HL-60/S4 (cell line): ENCODE data around the gene HOXB4.

Experiments used
- in situ Hi-C: fragments of 300-500 bp; cut with MboI; formaldehyde crosslinking; loops from 2 replicates; pipeline ENCODE4 v1.14.3; 2022; ENCODE audit warnings: low sequenced_read_pairs

Gene HOXB4

DNA sequence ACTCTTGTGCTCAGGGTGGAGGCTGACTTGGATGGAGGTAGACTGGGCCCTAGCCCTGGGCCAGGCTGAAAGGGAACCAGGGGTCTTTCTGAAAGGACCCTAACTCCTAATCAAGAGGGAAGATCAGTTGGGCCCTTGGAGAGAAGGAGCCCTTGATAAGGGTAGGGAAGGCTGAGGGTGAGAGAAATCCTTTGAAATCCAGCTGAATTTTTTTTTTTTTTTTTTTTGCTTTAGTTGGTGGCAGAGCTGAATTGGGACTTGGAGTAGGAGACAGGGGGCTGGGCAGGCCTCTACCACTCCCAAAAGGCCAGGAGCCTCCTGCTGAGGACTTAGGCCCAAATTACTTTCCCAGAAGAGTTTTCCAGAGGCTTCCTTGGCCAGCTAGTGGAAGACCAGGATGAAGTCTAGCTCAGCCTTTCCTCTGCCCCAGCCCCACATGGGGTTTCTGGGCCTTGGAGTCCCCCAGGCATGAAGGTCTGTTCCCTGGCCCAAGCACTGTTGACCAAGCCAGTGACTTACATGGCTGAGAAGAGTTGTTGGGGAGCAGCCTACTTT, 12.5 kb upstream of the HOXB4 start:
- in situ Hi-C loops, result no loop called here

DNA sequence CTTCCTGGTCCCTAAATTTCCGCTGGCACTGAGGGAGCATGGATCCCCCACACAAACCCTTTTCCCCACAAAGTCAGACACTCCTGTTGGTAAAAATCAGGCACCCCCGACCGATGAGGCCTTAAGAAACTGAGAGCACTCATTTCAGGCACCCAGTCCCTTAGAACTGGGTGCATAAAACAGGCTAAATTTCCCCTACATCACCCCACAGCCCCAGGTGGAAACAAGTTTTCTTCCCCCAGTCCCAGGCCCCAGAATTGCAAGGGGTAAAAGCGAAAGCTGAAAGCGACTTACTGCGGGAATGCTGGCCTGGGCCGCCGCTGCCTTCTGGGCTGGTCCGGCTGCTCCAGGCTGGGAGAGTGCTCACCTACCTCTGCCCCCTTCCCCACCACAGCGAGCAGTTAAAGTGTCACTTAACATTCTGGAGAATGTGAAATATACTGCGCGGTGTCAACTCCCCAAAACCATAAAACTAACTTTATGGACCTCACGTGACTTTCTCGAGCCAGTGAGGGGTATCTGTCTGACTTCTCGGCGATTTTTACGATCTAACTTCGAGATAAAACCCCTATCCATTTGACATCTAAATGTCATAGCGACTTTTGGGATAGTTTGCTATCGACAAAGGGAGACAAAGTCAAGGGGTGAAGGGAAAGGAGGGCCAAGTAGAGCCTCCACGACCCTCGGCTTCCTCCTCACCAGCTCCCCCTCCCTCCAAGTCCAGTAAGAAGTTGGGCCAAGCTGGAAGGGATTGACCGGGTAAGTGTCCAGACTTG, 11.9 kb upstream of the HOXB4 start, which contains the start of gene HOXB3:
Gene HOXB3 (minus strand): TSS at position 411 of the 776 bp plus-strand sequence. CDS start 37,767 bp downstream, outside the sequence.
- in situ Hi-C loops, result no loop called here

DNA sequence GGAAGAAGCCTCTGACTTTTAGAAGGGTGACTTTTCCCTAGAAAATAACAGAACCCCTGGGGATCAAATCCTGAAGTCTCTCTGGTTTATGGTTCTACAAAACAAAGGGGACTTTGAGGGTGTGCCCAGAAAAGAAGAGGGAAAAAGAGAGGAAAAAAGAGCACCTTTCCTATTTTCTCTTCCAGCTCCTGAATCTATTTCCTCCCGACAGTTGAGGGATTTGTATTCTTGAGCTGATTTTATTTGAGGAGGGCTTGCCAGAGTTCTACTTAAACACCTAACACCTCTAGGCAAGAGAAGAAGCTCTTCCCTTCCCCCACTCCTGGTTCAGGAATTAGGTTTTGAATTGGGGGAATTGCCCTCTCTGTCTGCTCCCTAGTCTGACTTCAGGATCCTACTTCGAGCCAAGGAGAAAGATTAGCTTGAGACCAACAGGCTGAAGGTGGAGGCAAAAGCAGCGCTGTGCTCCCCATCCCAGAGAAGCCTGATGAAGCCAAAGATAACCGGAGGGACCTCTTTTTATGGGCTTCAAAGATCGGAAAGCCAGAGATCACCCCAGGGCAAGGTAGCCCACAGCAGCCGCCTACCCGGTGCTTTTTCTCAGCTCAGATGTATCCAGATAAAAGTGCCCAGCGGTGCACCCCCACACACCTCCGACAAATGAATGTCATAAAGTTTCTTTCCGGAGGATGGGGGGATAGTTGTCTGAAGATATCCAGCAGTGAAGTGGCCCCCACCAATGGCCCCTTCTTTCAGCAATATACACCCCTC, 11.1 kb upstream of the HOXB4 start:
- in situ Hi-C loops, result no loop called here

DNA sequence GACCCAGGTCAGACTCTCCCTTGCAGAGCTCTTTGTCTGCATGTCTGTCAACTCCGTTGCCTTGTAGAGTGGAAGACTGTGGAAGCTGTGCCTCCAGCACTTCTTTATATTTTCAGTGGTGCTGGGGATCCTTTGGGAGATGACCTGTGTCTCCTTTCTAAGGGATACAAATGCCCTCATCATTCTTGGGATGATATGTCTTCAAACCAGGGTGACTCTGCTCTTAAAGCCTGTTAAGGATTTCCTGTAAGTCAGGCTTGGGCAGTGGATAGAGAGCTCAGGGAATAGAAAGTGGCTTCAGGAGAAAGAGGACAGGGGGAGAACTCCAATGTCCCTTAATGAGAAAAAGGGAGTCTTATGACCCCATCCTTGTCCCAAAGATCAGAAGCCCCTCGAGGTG, 10.4 kb upstream of the HOXB4 start:
- in situ Hi-C loops, result no loop called here

DNA sequence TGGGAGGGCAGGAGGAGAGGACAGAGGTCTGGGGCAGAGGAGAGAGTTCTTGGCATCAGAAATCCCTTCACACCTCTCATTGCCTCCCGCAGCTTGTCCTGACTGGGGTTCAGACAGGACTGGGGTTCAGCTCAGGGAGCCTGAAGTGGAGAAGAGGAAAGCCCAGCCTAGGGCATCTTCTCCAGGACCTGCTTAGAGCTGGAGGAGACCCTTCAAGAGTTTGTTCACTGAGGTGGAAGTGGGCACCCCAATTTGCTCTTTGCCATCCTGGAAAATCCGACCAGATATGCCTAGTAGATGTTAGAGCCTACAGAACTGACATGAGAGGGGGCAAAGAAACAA, 9.9 kb upstream of the HOXB4 start:
- in situ Hi-C loops, result no loop called here

DNA sequence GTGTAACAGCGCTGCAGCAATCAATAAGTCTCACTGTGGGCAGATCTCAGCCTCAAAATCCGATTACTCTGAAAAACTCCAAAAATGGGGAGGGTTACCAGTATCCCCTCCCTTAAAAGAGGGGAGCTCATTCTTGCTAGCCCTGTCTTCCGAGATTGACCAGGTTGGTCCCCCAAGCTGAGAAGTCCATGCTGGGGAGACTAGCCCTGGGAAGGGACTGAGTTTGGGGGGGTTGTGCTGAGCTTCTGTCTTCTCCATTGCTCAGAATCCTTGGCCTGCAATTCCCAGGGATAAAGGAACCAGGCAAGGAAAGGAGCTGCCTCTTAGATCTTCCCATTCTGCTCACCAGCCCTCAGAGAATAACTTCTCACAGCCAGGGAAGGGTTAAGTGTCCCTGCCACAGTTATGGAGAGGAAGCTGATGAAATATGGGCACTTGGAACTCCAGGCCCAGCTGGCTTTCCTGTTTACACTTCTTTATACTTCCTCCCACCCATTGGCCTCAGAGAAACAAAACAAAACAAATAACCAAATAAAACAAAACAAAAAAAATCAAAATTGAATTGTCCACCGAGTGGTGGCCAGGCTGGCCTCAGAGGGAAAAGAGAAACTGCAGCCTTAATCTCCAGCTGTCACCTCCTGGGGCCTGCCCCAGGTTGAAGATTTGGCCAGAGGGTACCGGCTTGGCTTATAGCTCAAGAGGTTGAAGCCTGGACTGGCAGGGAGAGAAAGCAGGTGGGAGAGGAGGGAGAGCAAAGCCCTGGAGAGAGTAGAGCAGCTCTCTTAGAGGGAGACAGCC, 9.3 kb upstream of the HOXB4 start:
- in situ Hi-C loops, result no loop called here

DNA sequence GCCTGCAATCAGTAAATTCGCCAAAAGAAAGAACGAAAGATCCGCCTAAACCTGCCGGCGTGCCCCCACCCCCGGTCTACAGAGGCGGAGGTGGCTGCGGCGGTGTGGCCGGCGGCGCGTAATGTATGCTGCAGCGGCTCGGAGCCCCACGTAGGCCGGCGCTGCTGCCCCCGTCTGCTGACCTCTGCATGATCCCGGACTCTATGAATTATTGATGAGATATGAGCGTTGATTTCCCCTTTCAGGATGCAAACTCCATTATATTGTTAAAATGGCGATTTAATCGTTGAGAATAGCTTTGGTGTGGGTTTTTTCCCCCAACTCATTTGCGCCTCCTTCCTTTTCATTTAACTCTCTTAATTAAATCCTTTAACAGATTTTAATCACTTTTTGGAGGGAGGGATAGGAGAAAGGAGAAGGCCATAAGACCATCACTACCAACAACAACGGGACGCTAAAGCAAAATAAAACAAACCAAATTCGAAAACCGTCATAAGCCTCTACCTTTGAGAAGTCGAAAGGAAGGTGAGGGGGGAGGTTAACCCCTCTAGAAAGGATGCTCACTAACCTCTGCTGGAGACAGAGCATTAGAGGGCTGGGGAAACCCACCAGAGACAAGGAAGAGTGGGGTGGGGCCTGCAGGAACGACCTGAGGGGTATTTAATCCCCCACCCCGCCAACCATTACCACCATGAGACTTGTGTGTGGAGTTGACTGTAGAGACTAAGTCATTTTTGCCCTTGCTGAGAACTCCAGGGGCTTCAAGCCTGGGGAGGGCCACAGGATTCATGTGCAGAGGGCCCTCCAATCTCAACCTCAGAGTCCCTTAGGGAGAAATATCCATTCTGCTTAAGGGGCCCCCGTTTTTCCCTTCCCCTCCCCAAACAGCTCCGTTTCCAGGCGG, 8.5 kb upstream of the HOXB4 start:
- in situ Hi-C loops, result no loop called here

DNA sequence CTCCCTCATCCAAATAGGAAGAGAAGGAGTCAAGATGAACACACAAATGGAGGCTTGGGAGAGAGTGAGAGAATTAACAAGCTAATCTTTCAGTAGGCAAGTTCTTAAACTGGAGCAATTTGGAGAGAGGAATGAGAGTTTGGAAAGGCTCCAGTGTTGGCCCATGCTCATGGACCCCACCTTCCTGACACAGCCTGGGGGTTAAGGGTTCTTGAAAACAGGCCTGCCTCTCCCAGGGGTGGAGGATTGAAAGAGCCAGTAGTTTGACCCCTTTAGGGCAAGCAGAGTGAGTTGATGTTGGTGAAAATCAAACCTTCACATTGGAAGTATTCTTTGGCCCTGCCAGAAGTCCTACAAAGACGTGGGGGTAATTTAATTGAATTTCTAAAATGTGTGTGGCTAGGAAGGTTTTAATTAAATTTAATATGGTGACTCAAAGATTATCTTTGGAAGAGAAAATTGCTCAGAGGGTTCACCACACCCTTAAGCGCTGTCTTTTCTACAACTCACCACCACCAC, 6.1 kb upstream of the HOXB4 start:
- in situ Hi-C loops, result no loop called here

DNA sequence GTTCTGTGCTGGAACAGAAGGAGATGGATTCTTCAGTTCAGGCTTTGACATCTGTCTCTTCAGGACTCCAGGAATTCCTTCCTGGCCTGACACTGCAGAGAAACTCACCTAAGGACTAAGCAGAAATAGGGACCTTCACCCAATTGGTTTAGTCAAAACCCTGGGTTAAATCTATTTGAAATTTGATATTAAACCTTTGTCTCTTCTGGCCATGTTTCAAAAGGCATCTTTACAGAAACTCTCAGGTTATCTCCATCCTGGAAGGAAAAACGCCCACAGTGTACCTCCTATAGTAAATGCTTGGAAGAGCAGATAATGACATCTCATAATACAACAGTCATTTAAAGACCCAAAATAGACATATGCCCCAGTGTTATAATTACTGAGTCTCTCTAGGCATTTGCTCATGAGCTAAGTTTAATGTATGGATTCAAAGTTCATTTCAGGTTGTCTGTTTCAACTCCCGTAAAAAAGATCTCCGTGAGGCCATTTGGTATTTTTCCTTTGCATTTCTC, 5.6 kb upstream of the HOXB4 start:
- in situ Hi-C loops, result no loop called here

DNA sequence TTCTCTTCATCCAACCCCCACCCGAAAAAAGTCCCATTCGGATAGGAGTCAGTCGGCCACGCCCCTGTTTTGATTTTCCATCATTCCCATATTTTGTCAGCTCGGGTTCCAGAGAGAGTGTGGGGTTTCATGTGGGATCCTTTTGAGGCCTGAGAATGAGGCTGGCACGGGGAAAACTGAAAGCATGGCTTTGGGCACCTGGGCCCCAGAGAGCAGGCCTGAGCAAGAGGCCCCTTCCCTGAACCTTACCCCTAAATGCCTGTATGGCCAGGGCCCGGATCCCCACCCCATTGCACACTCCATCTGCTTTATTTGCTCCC, 4.6 kb upstream of the HOXB4 start:
- in situ Hi-C loops, result no loop called here

DNA sequence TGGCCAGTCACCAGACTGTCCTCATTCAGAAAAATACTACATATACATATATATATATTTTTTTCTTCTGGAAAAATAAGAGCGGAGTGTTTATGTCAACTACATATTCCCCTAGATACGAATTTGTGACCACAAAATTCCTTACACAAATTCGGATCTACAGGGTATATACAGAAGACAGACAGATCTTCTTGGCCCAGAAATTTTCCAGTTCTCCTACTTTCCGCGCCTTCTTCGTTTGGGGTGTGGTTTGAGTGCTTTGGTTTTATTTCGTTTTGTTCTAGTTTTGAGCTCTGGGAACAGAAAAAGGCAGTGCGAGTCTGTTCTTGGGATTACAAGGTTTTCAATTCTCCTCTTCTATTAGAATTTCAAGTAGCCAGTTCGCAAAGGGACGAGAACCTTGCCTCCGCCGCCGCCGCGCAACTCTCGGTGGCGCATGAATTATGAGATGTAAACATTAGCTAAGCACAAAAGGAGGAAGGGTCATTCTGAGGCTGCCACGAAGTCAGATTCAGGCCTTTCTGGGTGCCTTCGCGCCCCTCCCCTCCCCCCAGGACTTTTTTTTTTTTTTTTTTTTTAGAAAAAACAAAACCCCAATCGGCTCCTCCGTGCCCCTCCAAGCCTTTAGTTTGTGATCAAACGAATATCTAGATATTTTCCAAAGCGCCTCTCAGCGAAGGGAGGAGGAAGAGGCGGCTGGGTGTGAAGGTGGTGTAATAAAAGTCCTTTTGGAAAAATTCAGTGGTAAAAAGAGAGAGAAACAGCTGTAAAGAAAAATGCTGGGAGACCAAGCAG, 1.8 kb upstream of the HOXB4 start:
- in situ Hi-C loops, result no loop called here

DNA sequence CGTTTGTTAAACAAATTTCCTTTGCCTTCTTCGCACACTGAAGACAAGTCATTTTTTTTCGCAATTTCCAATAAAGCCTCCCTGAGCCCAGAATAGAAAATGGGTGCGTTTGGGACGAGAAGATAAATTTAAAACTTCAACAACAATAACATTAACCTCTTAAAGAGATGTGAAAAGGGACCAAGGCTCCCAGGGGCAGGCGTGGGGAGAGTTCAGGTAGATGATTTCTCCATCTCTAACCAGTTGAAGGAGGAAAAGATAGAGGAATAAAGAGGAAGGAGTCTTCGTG, 1.3 kb upstream of the HOXB4 start:
- in situ Hi-C loops, result no loop called here

DNA sequence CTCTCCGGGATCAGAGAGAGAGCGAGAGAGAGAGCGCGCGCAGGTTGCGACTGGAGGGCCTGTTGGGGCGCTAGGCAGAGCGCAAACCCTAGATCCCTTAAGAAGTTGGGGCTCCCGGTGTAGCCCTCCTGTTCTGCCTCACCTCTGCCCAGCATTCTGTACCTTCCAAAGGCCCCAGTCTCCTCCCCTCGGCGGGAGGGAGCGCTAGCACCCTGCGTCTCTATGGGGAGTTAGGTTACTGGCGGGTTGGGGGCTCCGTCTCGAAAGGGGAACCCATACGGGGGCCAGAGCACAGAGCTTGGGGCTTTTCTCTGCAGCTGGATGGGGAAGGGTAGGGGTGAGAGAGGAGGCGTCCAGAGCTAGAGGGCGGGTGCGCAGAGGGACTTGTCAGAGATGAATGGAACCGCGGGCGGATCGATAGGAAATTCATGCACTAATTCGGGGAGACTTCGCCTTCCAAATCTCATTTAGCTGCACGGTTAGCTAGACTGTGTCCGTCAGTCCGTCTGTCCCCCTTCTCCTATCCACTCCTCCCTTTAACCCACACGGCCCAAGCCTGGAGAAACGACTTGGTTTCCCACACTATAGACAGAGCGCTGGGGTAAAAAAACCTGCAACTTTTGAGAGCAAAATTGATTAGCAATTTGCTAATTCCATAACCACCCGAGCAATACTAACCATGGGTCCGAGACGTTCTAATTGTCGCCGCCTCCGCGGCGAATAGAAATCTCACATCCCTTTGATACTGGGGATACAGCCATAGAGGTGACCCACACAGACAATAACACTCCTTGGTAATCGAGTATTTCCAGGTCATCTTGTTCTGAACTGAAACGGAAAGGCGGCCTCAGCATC, 693 bp upstream of the HOXB4 start:
- in situ Hi-C loops, result no loop called here

DNA sequence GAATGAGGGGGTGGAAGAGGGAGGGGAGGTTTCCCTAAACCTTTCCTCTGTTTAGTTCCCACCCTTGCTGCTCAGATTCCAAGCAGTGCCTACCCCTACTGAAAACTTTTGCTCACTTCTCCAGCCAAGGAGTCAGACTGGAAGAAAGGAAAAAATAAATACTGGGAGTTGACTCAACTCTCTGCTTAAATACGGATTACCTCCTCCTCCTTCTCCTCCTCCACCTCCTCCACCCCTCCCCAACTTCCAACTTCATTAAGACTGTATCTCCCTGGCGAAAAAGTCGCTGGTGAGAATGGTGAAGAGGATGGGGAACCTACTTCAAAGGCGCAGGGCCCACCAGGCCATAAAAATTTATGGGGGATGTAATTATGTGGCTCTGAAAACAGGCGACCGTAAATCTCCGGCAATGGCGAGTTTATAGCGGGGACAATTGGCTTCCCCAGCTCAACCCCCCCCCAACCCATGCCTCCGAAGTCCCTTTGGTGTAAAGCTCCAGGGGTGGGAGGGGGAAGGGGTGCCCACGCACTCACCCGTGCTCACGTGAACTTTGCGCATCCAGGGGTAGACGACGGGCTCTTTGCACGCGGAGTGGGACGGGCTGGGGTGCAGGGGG, 712 bp downstream of the HOXB4 start:
- in situ Hi-C loops, result no loop called here

DNA sequence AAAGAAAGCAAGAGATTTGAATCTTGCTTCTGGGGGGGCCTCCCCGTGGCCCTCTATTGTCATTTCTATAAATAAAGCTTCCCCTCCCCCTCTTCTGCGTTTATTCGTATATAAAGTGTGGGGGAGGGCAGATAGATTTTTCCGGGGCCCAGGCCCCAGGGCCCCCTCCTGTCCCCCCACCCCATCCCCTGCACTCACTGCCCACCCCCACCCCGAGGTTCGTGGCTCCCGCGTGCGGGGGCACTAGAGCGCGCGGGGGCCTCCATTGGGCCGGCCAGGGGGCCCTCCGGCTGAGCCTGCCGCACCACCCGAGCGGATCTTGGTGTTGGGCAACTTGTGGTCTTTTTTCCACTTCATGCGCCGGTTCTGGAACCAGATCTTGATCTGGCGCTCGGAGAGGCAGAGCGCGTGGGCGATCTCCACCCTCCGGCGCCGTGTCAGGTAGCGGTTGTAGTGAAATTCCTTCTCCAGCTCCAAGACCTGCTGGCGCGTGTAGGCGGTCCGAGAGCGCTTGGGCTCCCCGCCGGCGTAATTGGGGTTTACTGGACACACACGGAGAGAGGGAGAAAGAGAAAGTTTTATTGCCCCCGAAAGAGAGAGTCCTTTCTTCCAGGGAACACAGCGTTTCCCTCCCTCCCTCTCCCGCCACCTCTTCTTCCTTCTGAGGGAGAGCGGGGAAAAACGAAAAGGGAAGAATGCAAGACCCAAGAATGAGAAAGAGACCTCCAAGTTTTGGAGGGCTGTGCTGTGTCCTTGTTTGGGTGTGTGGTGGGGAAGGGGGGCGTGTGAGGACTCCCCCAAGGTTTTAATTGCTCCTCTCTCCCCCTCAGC, 1.5 kb downstream of the HOXB4 start:
- in situ Hi-C loops, result no loop called here

DNA sequence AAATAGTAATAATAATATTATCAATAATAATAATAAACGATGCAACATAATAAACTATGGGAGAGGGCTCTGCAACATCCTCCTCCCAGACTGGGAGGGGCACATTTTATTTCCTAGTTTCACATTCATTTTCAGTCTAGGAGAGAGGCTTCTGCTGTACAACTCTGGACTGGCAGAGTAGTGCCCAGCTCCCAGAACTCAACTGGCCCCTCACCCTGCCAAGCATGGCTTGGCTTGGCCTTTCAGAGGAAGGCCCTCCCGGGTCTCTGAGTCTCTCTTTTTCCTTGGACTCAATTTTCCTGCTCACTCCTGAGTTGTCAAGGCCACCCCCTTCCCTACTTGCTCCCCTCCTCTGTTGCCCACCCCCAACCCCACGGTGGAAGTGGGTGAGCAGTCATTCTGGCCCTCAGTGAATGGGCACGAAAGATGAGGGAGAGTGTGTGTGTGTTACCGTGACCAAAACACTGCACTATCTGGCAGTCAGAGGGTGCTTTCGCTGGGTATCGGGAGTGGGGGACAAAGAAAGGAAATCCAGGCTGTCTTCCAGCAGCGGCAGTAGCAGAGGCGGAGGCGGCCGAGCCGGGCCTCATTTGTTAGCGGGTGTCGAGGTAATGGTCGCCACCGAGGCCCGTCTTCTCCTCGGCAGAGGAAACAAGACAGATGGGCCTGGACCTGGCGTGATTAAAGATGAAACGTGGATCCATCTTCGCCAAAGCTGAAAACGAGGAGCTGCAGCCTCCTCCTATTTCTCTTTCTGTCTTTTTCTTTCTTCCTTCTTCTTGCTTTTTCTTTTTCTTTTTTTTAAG, 2.3 kb downstream of the HOXB4 start:
- in situ Hi-C loops, result no loop called here
